ENCODE results near the gene DOCK2.

GRCh38 chr5:170055606-170056005, 418.5 kb downstream of the DOCK2 start:
- TF ChIP-seq CTCF (IDR thresholded peaks at IDR 0.05; ENCODE audit: borderline replicate concordance, extremely low read depth, low read length, poor library complexity, severe bottlenecking) (no peak), EZH2 (IDR thresholded peaks at IDR 0.05; ENCODE audit: borderline replicate concordance, low read depth, low read length, severe bottlenecking) (no peak)
